ENCODE measurements around the gene VWA7.
"Not testable (repeated sequence)": the region's sequence is repeated elsewhere in the genome, so short reads cannot be mapped to it uniquely, and the experiment has no call there.

The VWA7 gene

DNA sequence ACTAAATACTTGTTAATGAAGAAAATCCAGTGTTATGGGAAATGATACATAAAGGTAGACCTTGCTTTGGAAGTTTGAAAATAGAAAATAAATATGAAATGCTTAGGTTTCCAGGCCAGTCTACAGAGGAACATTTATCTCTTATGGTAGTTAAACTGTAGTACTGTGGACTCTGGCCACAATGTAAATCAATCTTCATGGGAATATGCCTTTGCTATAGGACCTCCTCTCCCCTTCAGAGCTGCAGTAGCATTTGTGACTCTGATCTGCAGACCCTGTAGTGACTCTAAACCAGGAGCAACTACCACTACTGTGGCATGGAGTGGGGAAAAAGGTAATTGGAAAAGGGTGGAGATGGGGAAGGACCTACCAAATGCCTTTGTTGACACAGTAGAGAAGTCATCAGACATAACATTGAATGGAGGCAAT is 42.8 kb upstream of the VWA7 start:
- no peak for TF ChIP-seq ZFX (IDR thresholded peaks at IDR 0.05)
- TF ChIP-seq, protein P1, sequence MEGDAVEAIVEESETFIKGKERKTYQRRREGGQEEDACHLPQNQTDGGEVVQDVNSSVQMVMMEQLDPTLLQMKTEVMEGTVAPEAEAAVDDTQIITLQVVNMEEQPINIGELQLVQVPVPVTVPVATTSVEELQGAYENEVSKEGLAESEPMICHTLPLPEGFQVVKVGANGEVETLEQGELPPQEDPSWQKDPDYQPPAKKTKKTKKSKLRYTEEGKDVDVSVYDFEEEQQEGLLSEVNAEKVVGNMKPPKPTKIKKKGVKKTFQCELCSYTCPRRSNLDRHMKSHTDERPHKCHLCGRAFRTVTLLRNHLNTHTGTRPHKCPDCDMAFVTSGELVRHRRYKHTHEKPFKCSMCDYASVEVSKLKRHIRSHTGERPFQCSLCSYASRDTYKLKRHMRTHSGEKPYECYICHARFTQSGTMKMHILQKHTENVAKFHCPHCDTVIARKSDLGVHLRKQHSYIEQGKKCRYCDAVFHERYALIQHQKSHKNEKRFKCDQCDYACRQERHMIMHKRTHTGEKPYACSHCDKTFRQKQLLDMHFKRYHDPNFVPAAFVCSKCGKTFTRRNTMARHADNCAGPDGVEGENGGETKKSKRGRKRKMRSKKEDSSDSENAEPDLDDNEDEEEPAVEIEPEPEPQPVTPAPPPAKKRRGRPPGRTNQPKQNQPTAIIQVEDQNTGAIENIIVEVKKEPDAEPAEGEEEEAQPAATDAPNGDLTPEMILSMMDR (conservative IDR thresholded peaks at IDR 0.05), result no peak
- no peak overlapping the region for H3K27ac ChIP-seq

DNA sequence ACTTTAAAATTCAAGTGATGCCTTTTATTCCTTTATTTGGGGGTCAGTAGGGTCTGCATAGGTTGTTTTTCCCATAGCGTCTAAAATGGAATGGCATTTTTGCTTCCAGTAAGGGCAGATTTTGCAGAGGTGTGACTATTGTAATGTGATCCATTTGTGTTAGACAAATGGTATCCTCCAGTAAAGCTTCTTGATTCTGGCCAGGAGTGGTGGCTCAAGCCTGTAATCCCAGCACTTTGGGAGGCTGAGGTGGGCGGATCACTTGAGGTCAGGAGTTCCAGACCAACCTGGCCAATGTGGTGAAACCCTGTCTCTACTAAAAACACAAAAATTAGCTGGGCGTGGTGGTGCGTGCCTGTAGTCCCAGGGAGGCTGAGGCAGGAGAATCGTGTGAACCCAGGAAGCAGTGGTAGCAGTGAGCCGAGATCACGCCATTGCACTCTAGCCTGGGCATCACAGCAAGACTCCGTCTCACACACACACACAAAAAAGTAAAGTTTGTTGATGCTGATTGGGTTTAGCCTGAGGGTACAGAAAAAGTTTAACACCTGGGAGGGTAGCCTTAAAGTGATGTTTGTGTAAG is 40.9 kb upstream of the VWA7 start:
- H3K27ac ChIP-seq, result not testable (repeated sequence)

DNA sequence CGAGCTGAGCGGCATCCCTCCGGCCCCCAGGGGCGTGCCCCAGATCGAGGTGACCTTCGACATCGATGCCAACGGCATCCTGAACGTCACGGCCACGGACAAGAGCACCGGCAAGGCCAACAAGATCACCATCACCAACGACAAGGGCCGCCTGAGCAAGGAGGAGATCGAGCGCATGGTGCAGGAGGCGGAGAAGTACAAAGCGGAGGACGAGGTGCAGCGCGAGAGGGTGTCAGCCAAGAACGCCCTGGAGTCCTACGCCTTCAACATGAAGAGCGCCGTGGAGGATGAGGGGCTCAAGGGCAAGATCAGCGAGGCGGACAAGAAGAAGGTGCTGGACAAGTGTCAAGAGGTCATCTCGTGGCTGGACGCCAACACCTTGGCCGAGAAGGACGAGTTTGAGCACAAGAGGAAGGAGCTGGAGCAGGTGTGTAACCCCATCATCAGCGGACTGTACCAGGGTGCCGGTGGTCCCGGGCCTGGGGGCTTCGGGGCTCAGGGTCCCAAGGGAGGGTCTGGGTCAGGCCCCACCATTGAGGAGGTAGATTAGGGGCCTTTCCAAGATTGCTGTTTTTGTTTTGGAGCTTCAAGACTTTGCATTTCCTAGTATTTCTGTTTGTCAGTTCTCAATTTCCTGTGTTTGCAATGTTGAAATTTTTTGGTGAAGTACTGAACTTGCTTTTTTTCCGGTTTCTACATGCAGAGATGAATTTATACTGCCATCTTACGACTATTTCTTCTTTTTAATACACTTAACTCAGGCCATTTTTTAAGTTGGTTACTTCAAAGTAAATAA is 40.2 kb upstream of the VWA7 start:
- not testable (repeated sequence) for H3K27ac ChIP-seq

GRCh38 chr6:31815025-31815838 is 38.1 kb upstream of the VWA7 start, which contains the start of the genes HSPA1A and HSPA1L:
Gene HSPA1A (plus strand): TSS chr6:31815543. CDS start chr6:31815757, 214 bp downstream.
Gene HSPA1L (minus strand): TSS chr6:31815283. CDS start chr6:31811972, 3,311 bp downstream.
- no peak within 1 kb of the TSS for H3K27ac ChIP-seq

DNA sequence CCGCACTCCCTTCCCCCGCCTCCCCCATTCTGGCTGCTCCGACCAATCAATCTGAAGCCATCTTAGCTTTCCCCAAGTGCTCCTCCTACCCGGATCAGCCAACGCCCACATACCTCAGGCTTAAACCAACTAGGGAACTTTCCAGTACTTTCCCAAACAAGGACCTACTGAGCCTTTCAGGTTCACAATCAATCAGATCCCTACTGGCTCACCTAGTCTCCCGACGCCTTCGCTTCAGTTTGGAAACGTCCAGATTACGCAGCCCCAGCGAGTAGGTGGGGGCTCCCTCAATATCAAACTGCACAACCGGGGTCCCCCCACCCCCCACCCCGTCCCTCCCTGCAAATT is 37.5 kb upstream of the VWA7 start:
- H3K27ac ChIP-seq, result no peak overlapping the region
- TF ChIP-seq, protein P1 (conservative IDR thresholded peaks at IDR 0.05), result no peak
- no peak for TF ChIP-seq ZFX (IDR thresholded peaks at IDR 0.05)

More at GRCh38 chr6:31815025-31815838, 38.1 kb upstream of the VWA7 start, which contains the start of the genes HSPA1A and HSPA1L:
- TF ChIP-seq, protein P1 (conservative IDR thresholded peaks at IDR 0.05), result no peak
- TF ChIP-seq ZFX (IDR thresholded peaks at IDR 0.05), result no peak

GRCh38 chr6:31813465-31813849 is 36.3 kb upstream of the VWA7 start:
- TF ChIP-seq, protein P1 (conservative IDR thresholded peaks at IDR 0.05), result no peak
- no peak for TF ChIP-seq ZFX (IDR thresholded peaks at IDR 0.05)
- no peak overlapping the region for H3K27ac ChIP-seq

GRCh38 chr6:31811645-31812044 is 34.5 kb upstream of the VWA7 start:
- TF ChIP-seq ZFX (IDR thresholded peaks at IDR 0.05), result no peak
- TF ChIP-seq, protein P1 (conservative IDR thresholded peaks at IDR 0.05), result no peak
- H3K27ac ChIP-seq, result no peak overlapping the region

DNA sequence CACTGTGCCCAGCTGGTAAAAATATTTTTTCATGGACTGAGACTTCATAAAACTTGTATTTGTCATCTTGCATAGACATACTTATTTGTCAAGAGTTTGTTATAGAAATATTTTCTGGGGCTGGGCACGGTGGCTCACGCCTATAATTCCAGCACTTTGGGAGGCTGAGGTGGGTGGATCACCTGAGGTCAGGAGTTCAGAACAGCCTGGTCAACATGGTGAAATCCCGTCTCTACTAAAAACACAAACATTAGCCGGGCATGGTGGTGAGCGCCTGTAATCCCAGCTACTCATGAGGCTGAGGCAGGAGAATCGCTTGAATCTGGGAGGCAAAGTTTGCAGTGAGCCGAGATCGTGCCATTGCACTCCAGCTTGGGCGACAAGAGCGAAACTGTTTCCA is 31.5 kb upstream of the VWA7 start:
- H3K27ac ChIP-seq, result not testable (repeated sequence)
